OCI-LY7 (cell line): ENCODE measurements around the gene ZNF195.

Experiments used
- EZH2phosphoT487 ChIP-seq: fragments of 200-600 bp; sonication (generic); IDR thresholded peaks from 2 replicates; pipeline ENCODE4 v1.6.1; 2018; ENCODE audit warnings: low read depth, borderline replicate concordance, mild to moderate bottlenecking, mixed run types, antibody characterized with exemption, low read length, moderate library complexity, mixed read lengths
- TF ChIP-seq, protein P1 (sequence below): fragments of 200-600 bp; sonication (generic); conservative IDR thresholded peaks from 2 replicates; pipeline ENCODE4 v1.5.1; 2014; ENCODE audit warnings: mild to moderate bottlenecking, antibody characterized with exemption, low read length, moderate library complexity, mixed read lengths

DNA sequence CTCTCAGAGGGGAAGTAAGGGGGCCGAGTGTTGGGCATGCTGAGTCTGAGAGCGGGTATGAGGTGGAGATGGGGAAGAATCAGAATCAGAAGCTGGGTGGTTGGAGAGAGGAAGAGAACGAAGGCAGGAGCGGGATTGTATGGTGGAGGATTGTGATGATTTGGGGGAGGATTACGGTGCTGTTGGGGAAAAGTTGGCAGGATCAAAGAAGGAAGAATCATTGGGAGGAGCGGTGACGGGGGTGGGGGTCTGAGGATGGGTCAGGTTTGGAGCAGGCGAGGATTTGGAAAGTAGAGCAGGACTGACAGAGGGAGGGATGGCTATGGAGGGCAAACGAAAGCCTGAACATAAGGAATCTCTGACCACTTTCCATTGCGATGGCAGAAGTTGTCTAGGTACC is 22.1 kb downstream of the ZNF195 start:
- TF ChIP-seq, protein P1, sequence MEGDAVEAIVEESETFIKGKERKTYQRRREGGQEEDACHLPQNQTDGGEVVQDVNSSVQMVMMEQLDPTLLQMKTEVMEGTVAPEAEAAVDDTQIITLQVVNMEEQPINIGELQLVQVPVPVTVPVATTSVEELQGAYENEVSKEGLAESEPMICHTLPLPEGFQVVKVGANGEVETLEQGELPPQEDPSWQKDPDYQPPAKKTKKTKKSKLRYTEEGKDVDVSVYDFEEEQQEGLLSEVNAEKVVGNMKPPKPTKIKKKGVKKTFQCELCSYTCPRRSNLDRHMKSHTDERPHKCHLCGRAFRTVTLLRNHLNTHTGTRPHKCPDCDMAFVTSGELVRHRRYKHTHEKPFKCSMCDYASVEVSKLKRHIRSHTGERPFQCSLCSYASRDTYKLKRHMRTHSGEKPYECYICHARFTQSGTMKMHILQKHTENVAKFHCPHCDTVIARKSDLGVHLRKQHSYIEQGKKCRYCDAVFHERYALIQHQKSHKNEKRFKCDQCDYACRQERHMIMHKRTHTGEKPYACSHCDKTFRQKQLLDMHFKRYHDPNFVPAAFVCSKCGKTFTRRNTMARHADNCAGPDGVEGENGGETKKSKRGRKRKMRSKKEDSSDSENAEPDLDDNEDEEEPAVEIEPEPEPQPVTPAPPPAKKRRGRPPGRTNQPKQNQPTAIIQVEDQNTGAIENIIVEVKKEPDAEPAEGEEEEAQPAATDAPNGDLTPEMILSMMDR, result no peak
- TF ChIP-seq EZH2phosphoT487, result no peak
